IMR-90 (cell line): Measurements from ENCODE around the gene RFX2. TPM values are rescaled to one million over a fixed set of nuclear protein-coding genes. Genes with fewer than 3 reads are reported as not detected.

Source experiments
- ATAC-seq: fragments of 200-7000 bp; cut with Tn5 transposase; 2 replicates; pipeline ENCODE4 v1.9.1; 2020; ENCODE audit warnings: low read depth, mild to moderate bottlenecking, moderate library complexity
- BruUV-seq: library from RNA; stranded (reverse); fragments of 400-500 nt; replicated peaks from 2 replicates; lab custom pipeline; 2021; lab: Mats Ljungman, UMichigan
- CTCF ChIA-PET: fragments of 300-600 bp; formaldehyde crosslinking; extraction: SDS; loops from one replicate; lab custom pipeline; 2021; ENCODE audit warnings: antibody characterized with exemption; lab: Yijun Ruan, JAX
- POLR2A ChIA-PET: fragments of 300-600 bp; sonication (Branson Sonifier 250); formaldehyde crosslinking; loops from one replicate; lab custom pipeline; 2022; ENCODE audit warnings: antibody characterized with exemption; ENCODE audit not compliant: unreplicated experiment; lab: Charles Lee
- DNase-seq: peaks from one replicate; pipeline ENCODE4 v3.0.0; 2013
- H2AFZ ChIP-seq: replicated peaks from 2 replicates; pipeline ENCODE3; 2013; ENCODE audit warnings: low read length, mild to moderate bottlenecking; ENCODE audit not compliant: poor library complexity
- H2AK5ac ChIP-seq: 2 replicates; pipeline ENCODE4 v1.6.1; 2013; ENCODE audit warnings: low read depth, low read length, inconsistent platforms
- H2AK9ac ChIP-seq: replicated peaks from 2 replicates; pipeline ENCODE3; 2013; ENCODE audit warnings: mild to moderate bottlenecking, low read depth, low read length, moderate library complexity; ENCODE audit not compliant: poor library complexity
- H2BK120ac ChIP-seq: 2 replicates; pipeline ENCODE4 v1.6.1; 2013; ENCODE audit warnings: low read depth, low read length, inconsistent platforms
- H2BK15ac ChIP-seq: 3 replicates; pipeline ENCODE4 v1.6.1; 2013; ENCODE audit warnings: low read depth, low read length, inconsistent platforms
- H2BK20ac ChIP-seq: 2 replicates; pipeline ENCODE4 v1.6.1; 2013; ENCODE audit warnings: low read depth, mild to moderate bottlenecking, inconsistent platforms, low read length, moderate library complexity
- H2BK5ac ChIP-seq: 2 replicates; pipeline ENCODE4 v1.6.1; 2013; ENCODE audit warnings: mild to moderate bottlenecking, low read depth, low read length, inconsistent platforms; ENCODE audit not compliant: poor library complexity, severe bottlenecking
- H3K14ac ChIP-seq: replicated peaks from 2 replicates; pipeline ENCODE4 v1.6.1; 2013; ENCODE audit warnings: low read depth, low read length, inconsistent platforms
- H3K18ac ChIP-seq: 2 replicates; pipeline ENCODE4 v1.6.1; 2013; ENCODE audit warnings: low read depth, low read length, control low read depth
- H3K23ac ChIP-seq: 2 replicates; pipeline ENCODE4 v1.6.1; 2013; ENCODE audit warnings: low read depth, low read length, inconsistent platforms
- H3K27ac ChIP-seq: 2 replicates; pipeline ENCODE4 v1.5.1; 2013; ENCODE audit warnings: mild to moderate bottlenecking, control low read depth, low read length; ENCODE audit not compliant: insufficient read depth
- H3K27me3 ChIP-seq: 2 replicates; pipeline ENCODE4 v1.6.1; 2013; ENCODE audit warnings: low read length; ENCODE audit not compliant: control insufficient read depth, insufficient read depth
- H3K36me3 ChIP-seq: 2 replicates; pipeline ENCODE4 v1.6.1; 2013; ENCODE audit warnings: low read length, mixed read lengths; ENCODE audit not compliant: control insufficient read depth, insufficient read depth
- H3K4ac ChIP-seq: 2 replicates; pipeline ENCODE4 v1.6.1; 2013; ENCODE audit warnings: low read depth, low read length, inconsistent platforms
- H3K4me1 ChIP-seq: 2 replicates; pipeline ENCODE4 v1.6.1; 2013; ENCODE audit warnings: low read length, mixed read lengths; ENCODE audit not compliant: control insufficient read depth, insufficient read depth
- H3K4me2 ChIP-seq: 2 replicates; pipeline ENCODE4 v1.6.1; 2013; ENCODE audit warnings: low read depth, mild to moderate bottlenecking, control low read depth, low read length, moderate library complexity
- H3K4me3 ChIP-seq: 2 replicates; pipeline ENCODE4 v1.5.1; 2013; ENCODE audit warnings: low read depth, mild to moderate bottlenecking, control low read depth, low read length, moderate library complexity; ENCODE audit not compliant: insufficient read depth
- H3K56ac ChIP-seq: 2 replicates; pipeline ENCODE4 v1.6.1; 2013; ENCODE audit warnings: low read length, inconsistent platforms; ENCODE audit not compliant: insufficient read depth; ENCODE audit errors: extremely low read depth
- H3K79me1 ChIP-seq, 2 experiments: 2 replicates each; pipeline ENCODE4 v1.6.1; 2013; ENCODE audit warnings: low read length in 2 of 2, inconsistent platforms in 1 of 2, low read depth in 1 of 2
- H3K9ac ChIP-seq: 2 replicates; pipeline ENCODE4 v1.6.1; 2013; ENCODE audit warnings: low read depth, low read length, control low read depth
- H3K9me1 ChIP-seq: 2 replicates; pipeline ENCODE4 v1.6.1; 2013; ENCODE audit warnings: low read length, inconsistent platforms; ENCODE audit not compliant: insufficient read depth
- H3K9me3 ChIP-seq: 2 replicates; pipeline ENCODE4 v1.6.1; 2013; ENCODE audit warnings: low read length; ENCODE audit not compliant: control insufficient read depth, insufficient read depth
- H4K20me1 ChIP-seq: 2 replicates; pipeline ENCODE4 v1.6.1; 2013; ENCODE audit warnings: low read length, inconsistent platforms; ENCODE audit not compliant: insufficient read depth
- H4K5ac ChIP-seq: 2 replicates; pipeline ENCODE4 v1.6.1; 2013; ENCODE audit warnings: mild to moderate bottlenecking, low read depth, low read length, control low read depth
- H4K8ac ChIP-seq, 2 experiments: 2 replicates each; pipeline ENCODE4 v1.6.1; 2013; ENCODE audit warnings: low read depth in 2 of 2, low read length in 2 of 2, control low read depth in 1 of 2, inconsistent platforms in 1 of 2
- H4K91ac ChIP-seq: 2 replicates; pipeline ENCODE4 v1.6.1; 2013; ENCODE audit warnings: low read depth, low read length, inconsistent platforms; ENCODE audit not compliant: insufficient read depth
- CEBPB ChIP-seq: IDR thresholded peaks from 2 replicates; pipeline ENCODE4 v1.6.1; 2012; ENCODE audit warnings: low read depth, low read length, improper control_type of control experiment
- CHD1 ChIP-seq: IDR thresholded peaks from 2 replicates; pipeline ENCODE4 v1.6.1; 2012; ENCODE audit warnings: low read depth, low read length, improper control_type of control experiment
- POLR2A ChIP-seq: IDR thresholded peaks from 2 replicates; pipeline ENCODE4 v1.6.1; 2012; ENCODE audit warnings: mild to moderate bottlenecking, low read depth, low read length
- RCOR1 ChIP-seq: IDR thresholded peaks from 2 replicates; pipeline ENCODE4 v1.6.1; 2012; ENCODE audit warnings: mild to moderate bottlenecking, low read length, improper control_type of control experiment; ENCODE audit not compliant: insufficient replicate concordance
- RFX5 ChIP-seq: IDR thresholded peaks from 2 replicates; pipeline ENCODE4 v1.8.0; 2012; ENCODE audit warnings: low read depth, mild to moderate bottlenecking, low read length, moderate library complexity
- WGBS, 2 experiments: methylation state at CpG; one replicate each; pipeline versions ENCODE4 v1.1.5 to v1.1.7; 2013; ENCODE audit warnings: missing lambda C conversion rate in 2 of 2; ENCODE audit not compliant: insufficient read length in 1 of 2; ENCODE audit errors: extremely low coverage in 2 of 2; 5-methylcytosine and 5-hydroxymethylcytosine counted together
- dilution Hi-C: fragments of 300-500 bp; cut with HindIII; formaldehyde crosslinking; loops from one replicate; pipeline ENCODE4 v1.14.3; 2018; ENCODE audit warnings: low sequenced_read_pairs; ENCODE audit not compliant: unreplicated experiment
- in situ Hi-C: fragments of 300-500 bp; cut with MboI; formaldehyde crosslinking; loops from 3 replicates; pipeline ENCODE4 v1.14.3; 2019; ENCODE audit warnings: low sequenced_read_pairs, inconsistent platforms, mixed read lengths
- intact Hi-C: fragments of 100-400 bp; cut with micrococcal nuclease; formaldehyde crosslinking; loops from 2 replicates; pipeline ENCODE4 v1.10.0; 2022
- polyA plus RNA-seq, 3 experiments: library from polyadenylated mRNA; depleted of rRNA; stranded (reverse); fragments of >200 nt; gene quantifications; 2 replicates each; pipeline ENCODE4 v1.2.3, GENCODE V29; 2012; ENCODE audit warnings: low replicate concordance in 1 of 3
- total RNA-seq: library from RNA; depleted of rRNA; stranded (reverse); fragments of >200 nt; gene quantifications from 2 replicates; pipeline ENCODE4 v1.2.3, GENCODE V29; 2012

RFX2 gene
- total and polyA plus RNA-seq, 2 of the 4 experiments (the other 2 are of a cell fraction), result 2.2 to 4.9 TPM

GRCh38 chr19:6087074-6087571 lies 23.2 kb downstream of the RFX2 start:
- no peak overlapping the region for H3K27ac ChIP-seq
- in situ Hi-C loops, result no loop called here
- H3K14ac ChIP-seq, result peak overlapping the region; percentile 38; the same call in 1 of the 2 replicates
- H2AK9ac ChIP-seq, result peak overlapping the region; percentile 47
- H3K4me3 ChIP-seq, result no peak overlapping the region
- H3K27me3 ChIP-seq, result no peaks in the 10 kb centered on the region
- H3K4me1 ChIP-seq, result peaks cover 24% of the 10 kb centered on the region
- no peaks in the 10 kb centered on the region for H3K9me3 ChIP-seq
- ATAC-seq, result no peak
- peak overlapping the region; percentile 89; the same call in 1 of the 2 replicates for H2AK5ac ChIP-seq
- intact Hi-C loops, result no loop called here
- no TSS peak for BruUV-seq
- peak overlapping the region in 1 of 2 experiments; percentile 79; a peak in 2 of 4 replicates for H4K8ac ChIP-seq
- H3K79me1 ChIP-seq, result peaks cover 8 to 35% of the 10 kb centered on the region in 2 experiments; a peak in 3 of 4 replicates
- 0 out of 2 replicates have a peak overlapping the region, but pooled peaks have one; percentile 25 for H3K9ac ChIP-seq
- no peak for DNase-seq
- H3K9me1 ChIP-seq, result peaks cover 19% of the 10 kb centered on the region; the same call in 1 of the 2 replicates
- no CpG with 5 or more reads among the region's 9 CpGs for WGBS, 2 experiments
- no peaks in the 10 kb centered on the region for H4K20me1 ChIP-seq
- H3K36me3 ChIP-seq, result no peaks in the 10 kb centered on the region
- TF ChIP-seq CEBPB (no peak), RFX5 (no peak), POLR2A (no peak), RCOR1 (no peak), CHD1 (no peak)
- peak overlapping the region; percentile 74 for H3K4ac ChIP-seq
- no peak overlapping the region; the same call in 1 of the 2 replicates for H4K5ac ChIP-seq
- H3K23ac ChIP-seq, result peak overlapping the region; percentile 31
- H2AFZ ChIP-seq, result peak overlapping the region; percentile 9
- dilution Hi-C loops, result no loop called here
- no peak overlapping the region for H2BK5ac ChIP-seq
- H3K18ac ChIP-seq, result peak overlapping the region; percentile 72
- H4K91ac ChIP-seq, result peak overlapping the region; percentile 25; the same call in 1 of the 2 replicates
- H2BK120ac ChIP-seq, result peak overlapping the region; percentile 59; the same call in 1 of the 2 replicates
- H3K4me2 ChIP-seq, result peak overlapping the region; percentile 16
- peak overlapping the region; percentile 47; the same call in 2 of the 3 replicates for H2BK15ac ChIP-seq
- peak overlapping the region; percentile 65 for H2BK20ac ChIP-seq
- H3K56ac ChIP-seq, result no peak overlapping the region
- ChIA-PET CTCF (no interaction called here), POLR2A (no interaction called here)
